Epithelial cell of esophagus (primary cell): ENCODE results near the gene CCL27.

Experiments used
- DNase-seq: peaks from one replicate; pipeline ENCODE4 v3.0.0; 2010; ENCODE audit warnings: low read depth
- H3K4me3 ChIP-seq: 2 replicates; pipeline ENCODE4 v1.5.1; 2011; ENCODE audit warnings: mild to moderate bottlenecking, low read length, control low read depth
- CTCF ChIP-seq: IDR thresholded peaks from 2 replicates; pipeline ENCODE4 v1.5.1; 2011; ENCODE audit warnings: low read depth, mild to moderate bottlenecking, low read length, control low read depth, inconsistent platforms; ENCODE audit not compliant: insufficient read depth; ENCODE audit errors: missing control alignments

The CCL27 gene

GRCh38 chr9:34701023-34701768 lies 38.7 kb upstream of the CCL27 start:
- peak; percentile 71 for DNase-seq
- TF ChIP-seq CTCF = peak; percentile 79
- peak overlapping the region; percentile 61 for H3K4me3 ChIP-seq

GRCh38 chr9:34694811-34695210 lies 32.4 kb upstream of the CCL27 start:
- no peak for DNase-seq
- H3K4me3 ChIP-seq = no peak overlapping the region
- no peak for TF ChIP-seq CTCF

- DNase-seq = no peak
- H3K4me3 ChIP-seq = no peak overlapping the region
- TF ChIP-seq CTCF = no peak
Observed at GRCh38 chr9:34693560-34693959, 31.1 kb upstream of the CCL27 start.

GRCh38 chr9:34691936-34692315 lies 29.5 kb upstream of the CCL27 start:
- DNase-seq = no peak
- TF ChIP-seq CTCF = no peak

GRCh38 chr9:34690983-34691935 lies 28.8 kb upstream of the CCL27 start, which contains the start of gene CCL19:
TSS of gene CCL19 (minus strand) at chr9:34691276. CDS start at chr9:34691139, 137 bp downstream.
- no peak for TF ChIP-seq CTCF
- no peak for DNase-seq
- no peak within 1 kb of the TSS for H3K4me3 ChIP-seq

More at GRCh38 chr9:34691936-34692315, 29.5 kb upstream of the CCL27 start:
- H3K4me3 ChIP-seq = no peak overlapping the region

- no peak for DNase-seq
Observed at GRCh38 chr9:34689512-34689911, 27.1 kb upstream of the CCL27 start.

More at GRCh38 chr9:34689512-34689911, 27.1 kb upstream of the CCL27 start:
- no peak for TF ChIP-seq CTCF
- no peak overlapping the region for H3K4me3 ChIP-seq
